ENCODE measurements around the gene PF4V1.

The PF4V1 gene

DNA sequence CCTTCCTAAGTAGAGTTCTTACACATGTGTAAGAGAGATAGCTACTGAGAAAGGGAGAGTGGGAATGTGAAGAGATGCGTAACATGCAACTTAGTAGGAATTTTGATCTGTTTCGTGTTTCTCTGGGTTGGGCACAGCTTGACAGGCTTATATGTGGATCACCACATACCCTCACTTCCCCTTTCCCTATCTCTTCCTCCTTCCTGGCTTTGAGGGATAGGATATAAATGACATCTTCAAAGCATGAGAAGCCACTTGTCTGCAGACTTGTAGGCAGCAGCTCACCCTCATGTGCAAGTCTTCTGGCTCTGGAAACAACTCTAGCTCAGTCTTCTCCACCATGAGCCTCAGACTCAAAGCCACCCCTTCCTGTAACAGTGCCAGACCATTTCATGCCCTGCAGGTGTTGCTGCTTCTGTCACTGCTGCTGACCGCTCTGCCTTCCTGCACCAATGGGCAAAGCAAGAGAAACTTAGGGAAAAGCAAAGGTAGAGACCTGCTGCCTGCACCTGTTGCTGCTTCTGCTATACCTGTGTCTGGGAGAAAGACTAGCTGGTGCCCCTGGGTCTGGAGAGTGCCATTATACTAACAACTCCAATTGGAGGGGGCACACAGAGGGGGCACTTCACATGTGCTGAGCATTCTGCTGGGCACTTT is 5.4 kb upstream of the PF4V1 start:
- DNase-seq = no peak

DNA sequence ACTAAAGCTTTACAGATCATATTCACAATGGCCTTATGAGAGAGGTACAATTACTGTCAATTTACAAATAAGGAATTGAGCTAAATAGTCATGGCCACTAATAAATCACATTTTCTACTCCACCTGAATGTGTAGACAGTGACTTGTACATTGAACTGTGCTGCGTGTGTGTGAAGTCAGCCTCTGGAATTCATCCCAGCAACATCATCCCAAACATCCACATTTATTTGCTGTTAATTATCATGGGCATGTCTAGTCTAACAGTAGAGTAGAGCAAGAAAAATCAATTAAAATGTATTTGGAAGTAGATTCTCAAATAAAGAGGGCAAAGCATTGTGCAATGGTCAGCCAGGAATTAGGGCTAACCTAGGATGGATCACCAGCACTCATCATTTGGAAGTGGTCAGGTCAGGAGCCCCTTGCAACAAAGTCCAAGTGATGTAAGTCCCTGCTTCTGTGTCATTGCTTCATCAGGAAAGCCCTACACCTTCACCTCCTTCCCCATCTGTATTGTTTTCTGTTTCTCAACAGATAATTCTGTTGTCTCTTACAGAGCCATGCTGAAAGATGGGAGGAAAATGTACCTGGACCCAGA is 4.8 kb upstream of the PF4V1 start:
- no peak for DNase-seq

- DNase-seq = no peak
Observed at GRCh38 chr4:73850261-73850970, 2.7 kb upstream of the PF4V1 start.

GRCh38 chr4:73851293-73851692 is 1.8 kb upstream of the PF4V1 start:
- no peak for DNase-seq

GRCh38 chr4:73852771-73853170 is 325 bp upstream of the PF4V1 start:
- DNase-seq = no peak

- no peak for DNase-seq
Observed at GRCh38 chr4:73853718-73854473, 800 bp downstream of the PF4V1 start.

- DNase-seq = peak; percentile 70
Observed at GRCh38 chr4:73855406-73855805, 2.3 kb downstream of the PF4V1 start.

DNA sequence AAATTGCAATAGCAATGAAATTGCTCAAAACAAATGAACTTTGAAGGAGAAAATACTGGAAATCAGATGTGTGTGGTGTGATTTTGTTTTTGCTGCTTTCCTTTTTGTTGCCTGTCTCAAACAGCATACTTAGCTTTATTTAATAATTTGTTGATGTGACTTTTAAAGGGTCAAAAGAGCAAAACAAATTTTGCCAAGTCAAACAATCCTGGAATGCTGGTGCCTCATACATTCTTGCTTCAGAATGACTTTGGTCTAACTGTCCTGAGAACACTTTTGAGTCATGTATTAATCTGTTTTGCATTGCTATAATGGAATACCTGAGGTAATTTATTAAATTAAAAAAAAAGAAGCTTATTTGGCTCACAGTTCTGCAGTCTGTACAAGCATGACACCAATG is 3.4 kb downstream of the PF4V1 start:
- DNase-seq = peak; percentile 80

DNA sequence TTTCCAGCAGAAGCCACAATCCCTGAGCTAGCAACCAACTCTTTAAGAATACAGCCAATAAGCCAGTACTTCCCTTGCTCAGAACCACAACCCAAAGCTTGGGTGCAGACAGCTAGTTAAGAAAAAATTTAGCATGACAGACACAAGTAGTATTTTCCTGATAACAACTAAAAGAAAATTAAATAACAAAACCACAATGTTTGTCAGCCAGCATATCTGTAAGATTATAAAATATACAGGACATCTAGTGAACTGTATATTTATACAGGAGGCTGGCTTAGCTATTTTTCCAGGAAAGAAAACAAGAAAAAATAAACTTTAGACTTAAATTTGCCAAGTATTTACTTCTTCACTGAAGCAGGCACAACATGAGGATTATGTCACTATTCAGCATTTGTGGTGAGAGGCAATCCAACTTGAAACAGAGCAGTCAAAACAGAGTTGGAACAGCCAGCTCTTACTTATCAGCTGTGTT is 6.6 kb downstream of the PF4V1 start:
- peak; percentile 71 for DNase-seq

- DNase-seq = no peak
Observed at GRCh38 chr4:73860181-73860580, 7.1 kb downstream of the PF4V1 start.

GRCh38 chr4:73860917-73861316 is 7.8 kb downstream of the PF4V1 start:
- DNase-seq = no peak

GRCh38 chr4:73862322-73862721 is 9.2 kb downstream of the PF4V1 start:
- no peak for DNase-seq

DNA sequence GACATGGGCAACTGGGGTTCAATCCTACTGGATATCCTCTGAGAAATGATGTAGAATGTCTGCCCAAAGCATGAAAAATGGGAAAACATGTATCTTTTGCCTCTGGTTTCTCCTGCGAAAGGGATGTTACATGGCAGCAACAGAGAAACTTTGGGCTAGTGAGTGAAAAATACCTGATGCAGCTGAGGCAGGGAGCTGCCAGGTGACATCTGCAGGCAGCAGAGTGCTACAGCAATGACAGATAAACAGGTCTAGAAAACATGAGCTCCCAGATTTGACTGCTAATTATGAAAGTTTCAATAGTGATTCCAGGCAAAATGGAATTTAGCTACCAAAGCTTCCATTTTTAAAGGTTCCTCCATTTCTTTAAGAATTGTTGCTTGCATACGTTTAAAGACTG is 11.3 kb downstream of the PF4V1 start:
- no peak for DNase-seq

DNA sequence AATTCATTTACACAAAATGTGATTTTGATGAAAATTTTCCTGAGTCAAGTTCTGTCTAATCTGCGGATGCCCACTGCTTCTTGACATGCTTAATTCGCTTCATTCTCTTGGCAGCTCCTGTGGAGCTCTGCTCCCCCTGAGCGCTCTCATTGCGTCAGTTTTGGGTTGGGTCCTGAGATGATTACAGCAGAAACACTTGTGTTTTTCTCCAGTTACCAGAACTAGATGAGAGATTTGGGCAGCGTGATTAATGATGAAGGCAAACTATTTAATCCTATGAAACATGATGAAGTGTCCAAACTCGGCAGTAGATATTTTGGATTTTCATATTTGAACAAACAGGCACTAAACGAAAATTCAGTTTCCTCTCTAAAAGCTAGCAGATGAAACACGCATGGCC is 11.9 kb downstream of the PF4V1 start:
- no peak for DNase-seq

DNA sequence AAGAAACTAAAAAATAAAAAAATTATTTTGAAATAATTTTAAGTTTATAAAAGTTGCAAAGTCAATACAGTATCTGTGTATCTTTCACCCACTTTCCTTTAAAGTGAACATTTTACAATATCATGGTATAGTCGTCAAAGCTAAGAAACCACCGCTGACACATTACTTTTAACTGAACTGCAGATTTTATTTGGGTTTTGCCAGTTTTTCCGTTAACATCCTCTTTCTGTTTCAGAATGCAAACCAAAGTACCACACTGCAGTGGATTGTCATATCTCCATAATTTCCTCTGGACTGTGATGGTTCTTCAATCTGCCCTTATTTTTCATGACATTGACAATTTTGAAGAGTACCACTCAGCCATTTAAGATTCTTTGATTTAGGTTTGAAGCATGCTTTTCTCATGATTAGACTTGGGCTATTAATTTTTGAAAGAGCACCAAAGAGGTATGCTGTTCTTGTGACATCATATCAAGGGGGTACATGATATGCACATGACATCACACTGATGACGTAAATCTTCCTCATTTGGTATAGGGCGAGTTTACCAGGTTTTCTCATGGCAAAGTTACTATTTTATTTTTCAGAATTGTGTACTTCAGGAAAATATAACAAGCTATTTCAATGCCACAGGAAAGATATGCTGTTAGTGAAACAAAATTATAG is 12.5 kb downstream of the PF4V1 start:
- no peak for DNase-seq

- no peak for DNase-seq
Observed at GRCh38 chr4:73866246-73866645, 13.2 kb downstream of the PF4V1 start.

DNA sequence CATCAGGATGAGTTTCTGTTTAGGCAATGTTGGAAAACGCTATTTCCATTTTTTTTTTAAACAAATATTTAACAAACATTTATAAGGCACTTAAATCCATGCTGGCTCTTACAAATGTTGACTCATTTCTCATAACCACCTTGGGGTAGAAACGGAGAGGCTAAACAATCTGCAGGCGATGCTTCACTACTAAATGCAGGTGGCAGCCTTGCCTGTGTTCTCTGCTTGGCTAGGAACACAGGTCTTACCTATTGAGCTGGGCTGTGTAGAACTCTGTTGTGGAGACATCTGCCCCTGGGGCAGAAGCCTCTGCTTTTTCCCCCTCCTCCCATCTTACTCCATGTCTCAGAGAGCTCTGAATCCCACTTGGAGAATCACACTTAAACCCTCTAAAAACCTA is 14.7 kb downstream of the PF4V1 start:
- no peak for DNase-seq

DNA sequence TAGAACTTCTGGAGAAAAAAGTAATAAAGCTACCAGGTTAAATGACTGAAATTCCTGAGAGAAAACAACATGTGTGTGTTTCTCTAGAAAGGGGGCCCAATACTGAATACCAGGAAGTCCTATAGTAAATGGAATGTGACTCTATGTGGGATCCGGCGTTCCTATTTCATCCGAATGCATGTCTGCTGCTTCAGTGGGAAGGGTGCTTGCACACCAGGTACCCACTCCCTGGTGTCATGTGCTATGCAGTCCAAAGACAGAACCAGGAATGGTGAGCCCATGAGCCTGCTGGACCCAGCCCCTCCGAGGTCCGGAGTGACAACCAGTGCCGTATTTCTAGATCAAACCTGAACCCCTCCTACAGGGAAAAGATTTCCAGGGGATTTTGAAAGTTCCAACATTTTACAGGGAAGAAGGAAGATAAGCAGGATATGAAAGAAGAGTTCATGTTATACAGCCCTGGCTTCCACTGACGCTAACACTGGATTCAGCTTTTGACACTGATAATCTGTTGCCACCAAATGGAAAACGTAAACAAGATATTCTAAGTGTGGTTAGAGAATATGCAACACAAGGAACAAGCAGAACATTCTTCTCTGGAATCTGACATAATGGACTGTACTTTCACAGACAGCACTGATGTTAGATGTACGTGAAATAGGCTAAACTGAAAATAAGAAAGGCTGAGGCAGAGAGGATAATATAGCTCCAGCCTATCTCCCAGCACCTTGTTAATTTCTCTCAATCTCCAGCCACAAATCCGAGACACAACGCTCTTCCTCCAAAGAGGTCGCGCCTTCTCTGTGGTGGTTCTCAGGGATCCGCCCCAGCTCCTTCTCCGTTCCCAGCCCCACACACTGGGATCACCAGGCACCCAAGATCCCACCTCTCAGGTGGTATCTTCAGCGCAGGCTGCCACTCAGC is 15.4 kb downstream of the PF4V1 start:
- no peak for DNase-seq

DNA sequence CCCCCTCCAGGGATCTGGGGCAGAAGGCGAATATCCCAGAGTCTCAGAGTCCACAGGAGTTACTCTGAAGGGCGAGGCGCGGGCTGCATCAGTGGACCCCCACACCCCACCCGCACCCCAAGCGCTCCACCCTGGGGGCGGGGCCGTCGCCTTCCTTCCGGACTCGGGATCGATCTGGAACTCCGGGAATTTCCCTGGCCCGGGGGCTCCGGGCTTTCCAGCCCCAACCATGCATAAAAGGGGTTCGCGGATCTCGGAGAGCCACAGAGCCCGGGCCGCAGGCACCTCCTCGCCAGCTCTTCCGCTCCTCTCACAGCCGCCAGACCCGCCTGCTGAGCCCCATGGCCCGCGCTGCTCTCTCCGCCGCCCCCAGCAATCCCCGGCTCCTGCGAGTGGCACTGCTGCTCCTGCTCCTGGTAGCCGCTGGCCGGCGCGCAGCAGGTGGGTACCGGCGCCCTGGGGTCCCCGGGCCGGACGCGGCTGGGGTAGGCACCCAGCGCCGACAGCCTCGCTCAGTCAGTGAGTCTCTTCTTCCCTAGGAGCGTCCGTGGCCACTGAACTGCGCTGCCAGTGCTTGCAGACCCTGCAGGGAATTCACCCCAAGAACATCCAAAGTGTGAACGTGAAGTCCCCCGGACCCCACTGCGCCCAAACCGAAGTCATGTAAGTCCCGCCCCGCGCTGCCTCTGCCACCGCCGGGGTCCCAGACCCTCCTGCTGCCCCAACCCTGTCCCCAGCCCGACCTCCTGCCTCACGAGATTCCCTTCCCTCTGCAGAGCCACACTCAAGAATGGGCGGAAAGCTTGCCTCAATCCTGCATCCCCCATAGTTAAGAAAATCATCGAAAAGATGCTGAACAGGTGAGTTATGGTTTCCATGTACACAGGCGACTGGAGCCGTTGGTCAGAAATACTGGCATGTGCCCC is 16.3 kb downstream of the PF4V1 start, which contains the start of gene CXCL1:
TSS of gene CXCL1 (plus strand) at position 264 of the 926 bp plus-strand sequence. CDS start at position 342, 78 bp downstream.
- peak; percentile 41 for DNase-seq

GRCh38 chr4:73870260-73870659 is 17.2 kb downstream of the PF4V1 start:
- DNase-seq = no peak
